DMS53 treated with DMSO at 0.1 percent for 48 hours (cell line): ENCODE data around the gene RPIA.
"Not testable (repeated sequence)": the region's sequence is repeated elsewhere in the genome, so short reads cannot be mapped to it uniquely, and the experiment has no call there.

Experiments used
- DNase-seq: peaks from one replicate; lab custom pipeline; 2025; ENCODE audit not compliant: unreplicated experiment; lab: John Stamatoyannopoulos, UW

Gene RPIA

GRCh38 chr2:88733155-88733902 lies 41.9 kb downstream of the RPIA start:
- no peak for DNase-seq

GRCh38 chr2:88735133-88735532 lies 43.7 kb downstream of the RPIA start:
- no peak for DNase-seq

GRCh38 chr2:88735853-88736252 lies 44.4 kb downstream of the RPIA start:
- no peak for DNase-seq

GRCh38 chr2:88736437-88736836 lies 45.0 kb downstream of the RPIA start:
- DNase-seq = no peak

GRCh38 chr2:88737385-88737784 lies 45.9 kb downstream of the RPIA start:
- DNase-seq = no peak

- no peak for DNase-seq
Measured at GRCh38 chr2:88738271-88738670, 46.8 kb downstream of the RPIA start.

- peak; percentile 76 for DNase-seq
Measured at GRCh38 chr2:88739985-88740600, 48.6 kb downstream of the RPIA start.

GRCh38 chr2:88746929-88747490 lies 55.5 kb downstream of the RPIA start:
- DNase-seq = no peak

- no peak for DNase-seq
Measured at GRCh38 chr2:88747990-88748389, 56.5 kb downstream of the RPIA start.

- no peak for DNase-seq
Measured at GRCh38 chr2:88751768-88752167, 60.3 kb downstream of the RPIA start.

GRCh38 chr2:88753833-88754584 lies 62.5 kb downstream of the RPIA start:
- peak; percentile 11 for DNase-seq

- DNase-seq = no peak
Measured at GRCh38 chr2:88754585-88755320, 63.3 kb downstream of the RPIA start.

- no peak for DNase-seq
Measured at GRCh38 chr2:88755836-88756235, 64.4 kb downstream of the RPIA start.

- no peak for DNase-seq
Measured at GRCh38 chr2:88757025-88757424, 65.6 kb downstream of the RPIA start.

- DNase-seq = not testable (repeated sequence)
Measured at GRCh38 chr2:88758702-88759101, 67.2 kb downstream of the RPIA start.

- no peak for DNase-seq
Measured at GRCh38 chr2:88760819-88761598, 69.5 kb downstream of the RPIA start.

- no peak for DNase-seq
Measured at GRCh38 chr2:88764141-88764849, 72.8 kb downstream of the RPIA start.

- no peak for DNase-seq
Measured at GRCh38 chr2:88764850-88765153, 73.3 kb downstream of the RPIA start.

GRCh38 chr2:88765154-88765888 lies 73.8 kb downstream of the RPIA start:
- peak; percentile 69 for DNase-seq
